ENCODE results near the gene RXFP4. TPM values are rescaled to one million over a fixed set of nuclear protein-coding genes. Genes with fewer than 3 reads are reported as not detected.

Gene RXFP4
- total and polyA plus RNA-seq, 2 of the 13 experiments (the other 11 are each of a cell fraction or from before 2014, with no cell fraction given): 0.38 to 1.4 TPM

GRCh38 chr1:155964193-155964592 lies 22.8 kb downstream of the RXFP4 start (continued):
- TF ChIP-seq DNMT1 (CRISPR knock-in tag; IDR thresholded peaks at IDR 0.05): no peak
- TF ChIP-seq, protein P1, sequence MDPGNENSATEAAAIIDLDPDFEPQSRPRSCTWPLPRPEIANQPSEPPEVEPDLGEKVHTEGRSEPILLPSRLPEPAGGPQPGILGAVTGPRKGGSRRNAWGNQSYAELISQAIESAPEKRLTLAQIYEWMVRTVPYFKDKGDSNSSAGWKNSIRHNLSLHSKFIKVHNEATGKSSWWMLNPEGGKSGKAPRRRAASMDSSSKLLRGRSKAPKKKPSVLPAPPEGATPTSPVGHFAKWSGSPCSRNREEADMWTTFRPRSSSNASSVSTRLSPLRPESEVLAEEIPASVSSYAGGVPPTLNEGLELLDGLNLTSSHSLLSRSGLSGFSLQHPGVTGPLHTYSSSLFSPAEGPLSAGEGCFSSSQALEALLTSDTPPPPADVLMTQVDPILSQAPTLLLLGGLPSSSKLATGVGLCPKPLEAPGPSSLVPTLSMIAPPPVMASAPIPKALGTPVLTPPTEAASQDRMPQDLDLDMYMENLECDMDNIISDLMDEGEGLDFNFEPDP (CRISPR knock-in tag; conservative IDR thresholded peaks at IDR 0.05): no peak
- TF ChIP-seq, protein P2, sequence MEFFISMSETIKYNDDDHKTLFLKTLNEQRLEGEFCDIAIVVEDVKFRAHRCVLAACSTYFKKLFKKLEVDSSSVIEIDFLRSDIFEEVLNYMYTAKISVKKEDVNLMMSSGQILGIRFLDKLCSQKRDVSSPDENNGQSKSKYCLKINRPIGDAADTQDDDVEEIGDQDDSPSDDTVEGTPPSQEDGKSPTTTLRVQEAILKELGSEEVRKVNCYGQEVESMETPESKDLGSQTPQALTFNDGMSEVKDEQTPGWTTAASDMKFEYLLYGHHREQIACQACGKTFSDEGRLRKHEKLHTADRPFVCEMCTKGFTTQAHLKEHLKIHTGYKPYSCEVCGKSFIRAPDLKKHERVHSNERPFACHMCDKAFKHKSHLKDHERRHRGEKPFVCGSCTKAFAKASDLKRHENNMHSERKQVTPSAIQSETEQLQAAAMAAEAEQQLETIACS (CRISPR knock-in tag; IDR thresholded peaks at IDR 0.05): no peak

- Histone ChIP-seq H3K27me3 (ENCODE audit: control insufficient read depth in 1 of 2, insufficient read depth in 2 of 2, low read length in 2 of 2) (no peaks in the 10 kb centered on the region), H3K4me3 (replicated peaks in 1 of 3; ENCODE audit: insufficient read depth in 1 of 3, low read depth in 2 of 3, low read length in 3 of 3) (no peak overlapping the region), H3K4me1 (ENCODE audit: insufficient read depth, low read length) (peaks cover 54% of the 10 kb centered on the region), H3K9me3 (ENCODE audit: low read length) (no peaks in the 10 kb centered on the region), H3K36me3 (replicated peaks in 1 of 2; ENCODE audit: control insufficient read depth in 1 of 2, insufficient read depth in 2 of 2, low read length in 2 of 2) (peaks cover 33 to 64% of the 10 kb centered on the region in 2 experiments), H2AFZ (ENCODE audit: low read length) (no peak overlapping the region), H3K79me2 (ENCODE audit: insufficient read depth, low read length) (peaks cover 19% of the 10 kb centered on the region), H4K20me1 (ENCODE audit: insufficient read depth, low read length) (no peaks in the 10 kb centered on the region; the same call in 1 of the 2 replicates), H3K27ac (ENCODE audit: extremely low read length, insufficient read depth, low read length) (peak overlapping the region; percentile 86), H3K9ac (ENCODE audit: insufficient read depth, low read depth, low read length) (no peak overlapping the region), H3K4me2 (ENCODE audit: low read depth, low read length) (no peak overlapping the region)
- DNase-seq (ENCODE audit: low spot score) (no peak), ATAC-seq (peak; percentile 23; the same call in 2 of the 3 replicates), FAIRE-seq (no peak)
- BruUV-seq (replicated peaks): no TSS peak
- 85% methylated on average over 9 of the region's 9 CpGs for WGBS (ENCODE audit: low lambda C conversion rate)
- in situ Hi-C loops (cut with HindIII; ENCODE audit: extremely low pct_ligation_motif_present, low pct_unique_long_range_greater_than_20kb) (no loop called here), intact Hi-C loops (cut with micrococcal nuclease; ENCODE audit: unreplicated experiment) (no loop called here)
- CTCF ChIA-PET (ENCODE audit: low intra/inter-chr PET ratio, low total read pairs): interaction anchor here (0.7 kb wide), 1 partner anchor 23 kb away, joined by 5 read pairs; no protein-coding TSS in a partner anchor
- POLR2A ChIA-PET: interaction anchor here (2.4 to 5.0 kb wide), 3 partner anchors 11 to 21 kb away, joined by 18 to 64 read pairs (median 37); partner anchors contain the start of gene ARHGEF2
- TF ChIP-seq CTCF (CRISPR knock-in tag; IDR thresholded peaks at IDR 0.05) (peak; percentile 68), ZNF557 (CRISPR knock-in tag; IDR thresholded peaks at IDR 0.05) (no peak), ELF3 (CRISPR knock-in tag; IDR thresholded peaks at IDR 0.05) (no peak), ZNF713 (CRISPR knock-in tag; IDR thresholded peaks at IDR 0.05) (no peak), HOXA3 (CRISPR knock-in tag; IDR thresholded peaks at IDR 0.05) (0 out of 2 replicates have a peak, but pooled peaks have one; percentile 18), STAG1 (CRISPR knock-in tag; IDR thresholded peaks at IDR 0.05) (peak; percentile 63), ZNF263 (CRISPR knock-in tag; IDR thresholded peaks at IDR 0.05) (peak; percentile 30; the same call in 1 of the 2 replicates), MIXL1 (CRISPR knock-in tag; IDR thresholded peaks at IDR 0.05) (no peak), LCORL (IDR thresholded peaks at IDR 0.05) (no peak), LCORL (CRISPR knock-in tag; IDR thresholded peaks at IDR 0.05) (peak; percentile 47; the same call in 1 of the 2 replicates)
- TF ChIP-seq, protein P3, sequence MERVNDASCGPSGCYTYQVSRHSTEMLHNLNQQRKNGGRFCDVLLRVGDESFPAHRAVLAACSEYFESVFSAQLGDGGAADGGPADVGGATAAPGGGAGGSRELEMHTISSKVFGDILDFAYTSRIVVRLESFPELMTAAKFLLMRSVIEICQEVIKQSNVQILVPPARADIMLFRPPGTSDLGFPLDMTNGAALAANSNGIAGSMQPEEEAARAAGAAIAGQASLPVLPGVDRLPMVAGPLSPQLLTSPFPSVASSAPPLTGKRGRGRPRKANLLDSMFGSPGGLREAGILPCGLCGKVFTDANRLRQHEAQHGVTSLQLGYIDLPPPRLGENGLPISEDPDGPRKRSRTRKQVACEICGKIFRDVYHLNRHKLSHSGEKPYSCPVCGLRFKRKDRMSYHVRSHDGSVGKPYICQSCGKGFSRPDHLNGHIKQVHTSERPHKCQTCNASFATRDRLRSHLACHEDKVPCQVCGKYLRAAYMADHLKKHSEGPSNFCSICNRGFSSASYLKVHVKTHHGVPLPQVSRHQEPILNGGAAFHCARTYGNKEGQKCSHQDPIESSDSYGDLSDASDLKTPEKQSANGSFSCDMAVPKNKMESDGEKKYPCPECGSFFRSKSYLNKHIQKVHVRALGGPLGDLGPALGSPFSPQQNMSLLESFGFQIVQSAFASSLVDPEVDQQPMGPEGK (CRISPR knock-in tag; IDR thresholded peaks at IDR 0.05): 0 out of 2 replicates have a peak, but pooled peaks have one; percentile 44
Measured at GRCh38 chr1:155966135-155966534, 24.7 kb downstream of the RXFP4 start.

All from HepG2 (cell line).